ENCODE results near the gene KIF16B. TPM values are rescaled to one million over a fixed set of nuclear protein-coding genes. Genes with fewer than 3 reads are reported as not detected.

KIF16B gene
- total RNA-seq, 1 donor from 2014 or later, result 9.4 TPM

- Mint-ChIP-seq H3K9me3 (peaks cover 5% of the 10 kb centered on the region), H3K27ac (ENCODE audit: unreplicated experiment) (no peak overlapping the region)
These were observed 252.0 kb downstream of the KIF16B start for GRCh38 chr20:16321291-16321690.

GRCh38 chr20:16317445-16318362, 255.5 kb downstream of the KIF16B start:
- peaks cover 3% of the 10 kb centered on the region for H3K9me3 Mint-ChIP-seq
- no peaks in the 10 kb centered on the region for H3K27me3 Mint-ChIP-seq (ENCODE audit: low read depth)
- no peak overlapping the region for H3K4me3 Mint-ChIP-seq
- peaks cover 15% of the 10 kb centered on the region for H3K36me3 Mint-ChIP-seq (ENCODE audit: low read depth)
- no peak for TF ChIP-seq CTCF (conservative IDR thresholded peaks at IDR 0.05)
- H3K4me1 Mint-ChIP-seq, result no peaks in the 10 kb centered on the region
- H3K27ac Mint-ChIP-seq (ENCODE audit: unreplicated experiment), result peak overlapping the region; percentile 65
- no peak for DNase-seq (ENCODE audit: low read depth, low spot score)

More at GRCh38 chr20:16321291-16321690, 252.0 kb downstream of the KIF16B start:
- TF ChIP-seq CTCF (conservative IDR thresholded peaks at IDR 0.05), result no peak
- no peak for DNase-seq (ENCODE audit: low read depth, low spot score)
- Mint-ChIP-seq H3K36me3 (ENCODE audit: low read depth) (peaks cover 20% of the 10 kb centered on the region), H3K4me3 (no peak overlapping the region), H3K27me3 (ENCODE audit: low read depth) (no peaks in the 10 kb centered on the region), H3K4me1 (no peaks in the 10 kb centered on the region)

GRCh38 chr20:16316513-16316912, 256.7 kb downstream of the KIF16B start:
- H3K4me1 Mint-ChIP-seq, result no peaks in the 10 kb centered on the region
- DNase-seq (ENCODE audit: low read depth, low spot score), result no peak
- TF ChIP-seq CTCF (conservative IDR thresholded peaks at IDR 0.05), result no peak
- H3K36me3 Mint-ChIP-seq (ENCODE audit: low read depth), result peaks cover 15% of the 10 kb centered on the region
- H3K9me3 Mint-ChIP-seq, result peaks cover 3% of the 10 kb centered on the region
- H3K27ac Mint-ChIP-seq (ENCODE audit: unreplicated experiment), result no peak overlapping the region
- H3K4me3 Mint-ChIP-seq, result no peak overlapping the region
- no peaks in the 10 kb centered on the region for H3K27me3 Mint-ChIP-seq (ENCODE audit: low read depth)

GRCh38 chr20:16314748-16315159, 258.5 kb downstream of the KIF16B start:
- H3K9me3 Mint-ChIP-seq, result peaks cover 3% of the 10 kb centered on the region
- no peaks in the 10 kb centered on the region for H3K4me1 Mint-ChIP-seq
- H3K27me3 Mint-ChIP-seq (ENCODE audit: low read depth), result no peaks in the 10 kb centered on the region
- H3K36me3 Mint-ChIP-seq (ENCODE audit: low read depth), result peaks cover 15% of the 10 kb centered on the region
- peak overlapping the region; percentile 31 for H3K27ac Mint-ChIP-seq (ENCODE audit: unreplicated experiment)
- H3K4me3 Mint-ChIP-seq, result no peak overlapping the region
- TF ChIP-seq CTCF (conservative IDR thresholded peaks at IDR 0.05), result no peak
- no peak for DNase-seq (ENCODE audit: low read depth, low spot score)

GRCh38 chr20:16314320-16314719, 258.9 kb downstream of the KIF16B start:
- H3K9me3 Mint-ChIP-seq, result peaks cover 3% of the 10 kb centered on the region
- H3K27ac Mint-ChIP-seq (ENCODE audit: unreplicated experiment), result no peak overlapping the region
- no peak overlapping the region for H3K4me3 Mint-ChIP-seq
- no peak for TF ChIP-seq CTCF (conservative IDR thresholded peaks at IDR 0.05)
- H3K36me3 Mint-ChIP-seq (ENCODE audit: low read depth), result peaks cover 15% of the 10 kb centered on the region
- no peak for DNase-seq (ENCODE audit: low read depth, low spot score)
- H3K4me1 Mint-ChIP-seq, result no peaks in the 10 kb centered on the region
- no peaks in the 10 kb centered on the region for H3K27me3 Mint-ChIP-seq (ENCODE audit: low read depth)
